Right renal pelvis (tissue), 4 donors: ENCODE data around the gene LRRC53. TPM values are rescaled to one million over a fixed set of nuclear protein-coding genes. Genes with fewer than 3 reads are reported as not detected.

Experiments
- DNase-seq, 4 donors: peaks; one replicate each; pipeline ENCODE4 v3.0.0-alpha.2; 2013; ENCODE audit warnings: low read depth in 4 of 4, low spot score in 3 of 4, missing footprints in 1 of 4
- polyA plus RNA-seq, 4 donors: library from polyadenylated mRNA; unstranded; fragments of 120-200 nt; gene quantifications; one replicate each; pipeline ENCODE4 v1.2.1, GENCODE V29; 2013; ENCODE audit not compliant: insufficient read length in 4 of 4

LRRC53 gene
- polyA plus RNA-seq, 4 donors, result 0.04 TPM; not detected in 3

- peak; percentile 45 to 64 (median 53) for DNase-seq
Measured at GRCh38 chr1:74502432-74502831, 10.0 kb downstream of the LRRC53 start.

DNA sequence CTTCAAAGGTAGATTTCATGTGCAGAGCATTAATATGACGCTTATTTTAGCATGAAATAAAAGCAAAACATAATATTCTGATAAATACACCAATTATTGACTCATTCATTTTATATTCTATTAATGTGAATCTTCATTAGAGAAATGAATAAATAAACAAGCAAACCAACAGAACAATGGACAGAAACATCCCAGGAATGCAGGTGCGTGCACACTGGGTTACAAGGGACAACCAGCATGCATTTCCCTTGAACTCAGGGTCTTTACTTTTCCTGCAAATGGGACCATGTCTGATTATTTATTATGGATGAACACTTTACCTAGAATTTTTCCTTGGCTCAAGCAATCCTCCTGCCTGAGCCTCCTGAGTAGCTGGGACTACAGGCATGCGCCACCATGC, 13.5 kb downstream of the LRRC53 start:
- no peak for DNase-seq

DNA sequence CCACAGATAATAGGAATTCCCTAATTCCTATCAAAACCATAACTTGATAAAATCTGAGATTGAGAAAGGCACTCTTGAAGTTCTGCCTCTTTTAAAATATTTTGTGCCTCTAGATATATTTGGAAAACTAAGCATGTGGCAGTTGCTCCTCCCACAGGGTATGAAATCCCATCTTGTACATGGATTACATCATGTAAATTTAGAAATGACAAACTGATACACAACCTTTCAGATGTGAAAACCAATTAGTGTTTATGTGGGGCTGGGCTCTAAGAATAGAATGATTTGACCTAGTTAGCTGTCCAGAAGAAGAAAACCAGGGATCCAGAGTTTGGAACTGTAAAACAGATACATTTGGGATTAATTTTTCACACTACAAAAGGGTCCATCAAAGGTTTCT, 15.7 kb downstream of the LRRC53 start:
- no peak for DNase-seq

DNA sequence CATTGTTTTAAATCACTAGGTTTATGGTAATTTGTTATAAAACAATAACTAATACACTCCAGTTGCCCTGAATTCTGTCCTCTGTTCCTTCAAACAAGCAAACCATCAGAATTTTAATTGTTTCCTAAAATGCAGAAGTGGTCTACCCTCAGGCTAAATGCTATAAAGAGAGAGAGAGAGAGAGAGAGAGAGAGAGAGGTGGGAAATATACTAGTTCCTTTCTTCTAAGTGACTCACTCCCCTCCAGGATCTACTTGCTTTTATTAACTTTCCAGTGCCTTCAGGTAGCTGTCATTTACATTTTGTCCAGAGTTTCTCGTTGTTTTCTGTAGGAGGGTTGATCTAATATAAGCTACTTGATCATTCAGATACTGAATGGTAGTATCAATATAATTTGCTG, 26.4 kb downstream of the LRRC53 start:
- no peak for DNase-seq

GRCh38 chr1:74485622-74486021, 26.8 kb downstream of the LRRC53 start:
- no peak for DNase-seq

GRCh38 chr1:74481607-74482006, 30.8 kb downstream of the LRRC53 start:
- no peak for DNase-seq

DNA sequence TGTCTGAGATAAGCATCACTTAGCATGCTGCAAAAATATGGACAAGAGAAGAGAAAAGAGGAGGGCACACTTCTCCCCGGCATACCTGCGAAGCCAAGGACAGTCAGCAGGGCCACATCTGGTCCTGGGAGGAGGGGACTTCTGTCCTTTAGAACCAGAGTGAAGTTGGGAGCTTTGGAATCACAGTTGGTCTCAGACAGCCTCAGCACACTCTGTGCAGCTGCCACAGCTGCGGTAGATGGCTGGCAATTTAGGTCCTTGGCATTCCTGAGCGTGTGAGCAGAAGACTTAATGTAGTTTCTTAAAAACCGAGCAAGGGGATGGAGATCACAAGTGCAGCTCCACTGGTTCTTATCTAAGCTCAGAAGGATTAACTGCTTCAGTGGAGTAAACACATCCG, 32.3 kb downstream of the LRRC53 start:
- no peak for DNase-seq

- no peak for DNase-seq
Measured at GRCh38 chr1:74478979-74479378, 33.4 kb downstream of the LRRC53 start.

- DNase-seq, result no peak
Measured at GRCh38 chr1:74474585-74474984, 37.8 kb downstream of the LRRC53 start.

DNA sequence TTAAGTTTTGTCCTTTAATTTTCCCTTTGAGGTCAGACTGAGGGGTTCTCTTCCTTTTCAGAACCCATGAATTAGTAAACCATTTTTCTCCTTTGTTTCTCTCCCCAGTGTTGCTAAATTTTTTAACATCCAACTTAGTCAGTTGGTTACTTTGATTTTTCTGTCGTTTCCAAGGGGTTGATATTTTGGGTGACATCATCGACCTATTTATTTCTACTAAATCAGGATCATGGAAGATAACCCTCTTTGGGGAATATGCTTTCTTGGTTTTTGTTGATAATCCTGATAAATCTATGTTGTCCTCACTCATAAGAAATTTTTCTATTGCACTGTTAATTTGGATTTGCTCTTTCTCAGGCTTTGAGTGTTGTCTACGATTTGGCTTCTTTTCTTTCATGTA, 40.9 kb downstream of the LRRC53 start:
- no peak for DNase-seq

GRCh38 chr1:74470936-74471335, 41.5 kb downstream of the LRRC53 start:
- DNase-seq, result no peak

DNA sequence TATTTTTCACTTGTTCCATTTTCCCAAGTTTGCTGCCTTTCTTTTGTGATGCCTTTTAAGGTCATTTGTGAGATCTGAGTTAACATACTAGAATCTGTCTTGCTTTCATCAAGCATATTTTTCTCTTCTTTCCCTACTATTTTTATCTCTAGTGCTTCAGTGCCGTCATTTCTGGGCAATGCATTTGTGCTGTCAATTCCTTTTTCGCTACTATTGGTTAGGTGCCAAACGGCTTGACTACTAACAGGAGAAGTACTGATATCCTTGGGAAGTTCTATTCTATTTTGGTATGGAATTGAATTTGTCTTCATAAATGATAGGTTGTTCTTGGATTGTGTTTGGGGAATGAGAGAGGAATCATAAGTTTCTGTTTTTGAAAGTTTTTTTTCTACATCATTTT, 42.2 kb downstream of the LRRC53 start:
- no peak for DNase-seq

DNA sequence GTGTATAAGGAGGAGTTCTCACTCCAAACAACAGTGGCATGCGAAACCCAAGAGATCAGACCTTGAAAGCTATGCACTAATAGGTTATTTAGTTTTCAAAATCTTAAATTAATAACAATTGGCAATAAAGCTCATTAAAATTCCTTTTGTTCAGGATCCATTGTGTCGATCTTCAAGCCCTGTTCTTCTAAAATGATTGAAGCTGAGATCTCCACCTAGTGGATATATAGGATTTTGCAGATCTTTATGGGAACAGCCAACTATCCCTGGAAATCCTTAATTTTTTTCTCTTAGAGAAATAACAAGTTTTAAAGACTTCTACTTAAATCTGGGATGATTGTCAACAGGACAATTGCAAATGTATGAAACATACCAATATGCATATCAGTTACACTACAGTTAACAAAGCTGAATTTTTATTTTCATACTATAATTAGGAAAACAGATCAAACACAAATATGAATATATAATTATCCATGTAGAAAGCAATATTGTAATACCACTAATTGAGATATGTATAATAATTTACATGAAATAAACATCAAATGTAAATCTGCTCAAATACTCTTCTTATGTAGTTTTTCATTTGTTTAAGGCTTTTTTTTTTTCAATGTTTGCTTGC, 43.3 kb downstream of the LRRC53 start:
- peak in 3 of 4 donors; percentile 23 to 35 (median 28) for DNase-seq

GRCh38 chr1:74467786-74468377, 44.5 kb downstream of the LRRC53 start:
- DNase-seq, result no peak

DNA sequence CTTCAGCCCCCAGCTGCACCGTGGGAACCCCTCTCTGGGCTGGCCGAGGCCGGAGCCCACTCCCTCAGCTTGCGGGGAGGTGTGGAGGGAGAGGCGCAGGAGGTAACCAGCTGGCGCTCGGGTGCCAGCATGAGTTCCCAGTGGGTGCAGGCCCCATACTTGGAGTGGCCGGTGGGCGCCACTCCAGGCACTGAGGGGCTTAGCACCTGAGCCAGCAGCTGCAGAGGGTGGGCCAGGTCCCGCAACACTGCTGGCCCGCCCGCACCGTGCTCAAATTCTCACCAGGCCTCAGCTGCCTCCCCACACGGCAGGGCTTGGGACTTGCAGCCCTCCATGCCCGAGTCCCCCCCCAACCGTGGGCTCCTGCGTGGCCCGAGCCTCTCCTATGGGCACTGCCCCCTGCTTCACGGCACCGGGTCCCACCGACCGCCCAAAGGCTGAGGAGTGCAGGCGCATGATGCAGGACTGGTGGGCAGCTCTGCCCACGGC, 47.2 kb downstream of the LRRC53 start:
- DNase-seq, result no peak

GRCh38 chr1:74464037-74464436, 48.4 kb downstream of the LRRC53 start:
- no peak for DNase-seq

DNA sequence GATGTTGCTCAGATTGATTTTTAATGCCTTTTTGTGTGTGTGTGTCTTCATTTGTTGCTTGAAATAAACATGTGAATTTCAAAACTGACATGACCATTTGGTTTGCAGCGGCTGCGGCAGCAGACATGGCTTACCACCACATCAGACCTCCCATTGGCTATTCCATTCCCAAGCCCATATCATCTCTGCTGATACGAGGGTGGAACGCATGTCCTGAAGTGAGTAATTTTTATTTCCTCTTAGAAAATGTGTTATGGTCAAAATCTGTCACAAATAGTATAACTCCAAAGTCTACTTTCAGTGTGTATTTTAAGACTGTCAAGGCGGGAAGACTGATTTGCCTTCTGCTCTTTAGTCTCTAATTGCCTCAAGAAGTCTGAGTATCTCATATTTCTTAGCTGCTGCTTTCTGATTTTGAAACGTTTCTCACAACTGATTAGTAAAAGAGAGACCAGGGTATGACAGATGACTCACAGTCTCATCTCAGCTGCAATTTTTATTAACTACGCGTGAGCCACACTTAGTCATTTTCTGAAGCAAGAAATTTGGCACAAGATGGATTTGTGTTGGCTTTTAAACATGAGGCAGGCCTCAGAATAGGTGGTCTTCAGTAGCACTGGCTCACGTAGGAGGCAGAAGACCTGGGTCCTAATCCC, 49.0 kb downstream of the LRRC53 start:
- no peak for DNase-seq

DNA sequence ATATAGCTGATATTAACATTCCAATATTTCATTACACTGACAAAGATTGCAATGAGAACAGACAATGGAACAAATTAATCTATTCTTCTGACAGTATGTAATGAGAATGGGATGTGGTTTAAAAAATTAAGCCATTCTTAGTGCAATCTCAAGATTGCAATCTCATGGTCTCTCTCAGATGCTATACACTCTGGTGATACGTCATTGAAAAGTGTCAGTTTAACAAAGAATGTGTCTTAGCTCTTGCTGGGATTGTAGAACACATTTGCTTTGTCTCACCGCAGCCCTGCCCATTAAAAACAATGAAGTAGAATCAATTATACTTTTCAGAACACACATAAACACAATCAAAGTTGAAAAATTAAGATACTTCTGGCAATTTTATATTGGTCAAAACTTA, 55.2 kb downstream of the LRRC53 start:
- no peak for DNase-seq

GRCh38 chr1:74455390-74455789, 57.0 kb downstream of the LRRC53 start:
- no peak for DNase-seq

GRCh38 chr1:74453277-74453676, 59.1 kb downstream of the LRRC53 start:
- no peak for DNase-seq

GRCh38 chr1:74452035-74452434, 60.4 kb downstream of the LRRC53 start:
- DNase-seq, result no peak

GRCh38 chr1:74437035-74437434, 75.4 kb downstream of the LRRC53 start:
- no peak for DNase-seq
